Activated naive CD8-positive, alpha-beta T cell treated with anti-CD3 and anti-CD28 coated beads, Interleukin-2, amount 10 ng/mL, durations not matched to agents 7 days and 5 days (primary cell): ENCODE results near the gene DUSP8. TPM values are rescaled to one million over a fixed set of nuclear protein-coding genes. Genes with fewer than 3 reads are reported as not detected.
A peak's percentile ranks its signal among the peaks of the same experiment; 100 is the strongest.
"Not testable (repeated sequence)": the region's sequence is repeated elsewhere in the genome, so short reads cannot be mapped to it uniquely, and the experiment has no call there.

ENCODE experiments used
- ATAC-seq: fragments of 150-1000 bp; cut with Tn5 transposase; one replicate; pipeline ENCODE4 v1.10.0; 2021; ENCODE audit warnings: low read depth, moderate library complexity
- POLR2A ChIA-PET: fragments of 350-600 bp; sonication (Branson Sonifier 250); formaldehyde crosslinking; loops from one replicate; lab custom pipeline; 2021; ENCODE audit warnings: antibody characterized with exemption; lab: Charles Lee
- DNase-seq: peaks from one replicate; pipeline ENCODE4 v3.0.0; 2021
- H3K27ac Mint-ChIP-seq: one replicate; pipeline ENCODE4 v1.8.0; 2022; ENCODE audit warnings: mild to moderate bottlenecking, mixed read lengths
- H3K27me3 Mint-ChIP-seq: one replicate; pipeline ENCODE4 v1.8.0; 2022; ENCODE audit warnings: mild to moderate bottlenecking, moderate library complexity, mixed read lengths
- H3K36me3 Mint-ChIP-seq: one replicate; pipeline ENCODE4 v1.8.0; 2021; ENCODE audit warnings: mild to moderate bottlenecking, mixed read lengths
- H3K4me1 Mint-ChIP-seq: one replicate; pipeline ENCODE4 v1.8.0; 2021; ENCODE audit warnings: mixed read lengths
- H3K4me3 Mint-ChIP-seq: one replicate; pipeline ENCODE4 v1.8.0; 2022; ENCODE audit warnings: mild to moderate bottlenecking, moderate library complexity, mixed read lengths
- H3K9me3 Mint-ChIP-seq: one replicate; pipeline ENCODE4 v1.8.0; 2021; ENCODE audit warnings: mixed read lengths
- total RNA-seq, 2 experiments: library from RNA; stranded (reverse); gene quantifications; one replicate each; pipeline ENCODE4 v1.2.3, GENCODE V29; 2021

The DUSP8 gene
- total RNA-seq, 2 experiments from 2014 or later: 3.4 to 3.7 TPM

DNA sequence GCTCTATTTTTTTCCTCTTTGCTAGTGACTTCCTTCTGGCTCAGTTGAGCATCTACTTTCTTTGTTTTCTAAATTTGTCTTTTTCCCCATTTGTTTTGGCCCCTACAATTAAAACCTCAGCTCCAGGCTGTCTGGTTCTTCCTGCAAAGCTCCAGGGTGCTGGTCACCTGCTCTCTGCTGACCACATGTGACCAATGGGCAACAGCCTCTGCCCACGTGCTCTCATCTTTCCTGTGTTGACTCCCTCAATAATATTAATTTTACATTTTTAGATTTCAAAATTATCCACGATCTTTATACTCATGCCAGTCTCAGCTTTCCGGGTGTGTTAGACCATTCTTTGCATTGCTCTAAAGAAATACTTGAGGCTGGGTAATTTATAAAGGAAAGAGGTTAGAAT, 26.3 kb upstream of the DUSP8 start:
- H3K9me3 Mint-ChIP-seq, H3K36me3 Mint-ChIP-seq, H3K4me1 Mint-ChIP-seq, ATAC-seq, POLR2A ChIA-PET, DNase-seq, H3K27ac Mint-ChIP-seq, H3K4me3 Mint-ChIP-seq: not testable (repeated sequence)
- peaks cover 65% of the 10 kb centered on the region for H3K27me3 Mint-ChIP-seq

DNA sequence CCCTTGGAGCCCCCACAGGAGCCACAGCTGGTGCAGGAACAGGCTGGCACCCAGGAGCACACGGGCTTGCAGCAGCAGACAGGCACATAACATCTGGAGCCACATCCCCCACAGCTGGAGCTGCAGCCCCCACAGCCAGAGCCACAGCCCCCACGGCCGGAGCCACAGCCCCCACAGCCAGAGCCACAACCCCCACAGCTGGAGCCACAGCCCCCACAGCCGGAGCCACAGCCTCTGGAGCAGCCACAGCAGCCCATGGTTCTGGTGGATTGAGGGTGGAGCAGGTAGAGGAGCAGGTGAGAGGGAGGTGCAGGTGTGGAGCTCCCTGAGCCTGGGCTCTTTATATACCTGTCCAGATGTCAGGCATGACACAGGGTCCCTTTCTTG, 25.9 kb upstream of the DUSP8 start, which contains the start of gene KRTAP5-2:
TSS of gene KRTAP5-2 (minus strand) at position 301 of the 387 bp plus-strand sequence. CDS start at position 257, 44 bp downstream.
- Mint-ChIP-seq H3K4me1 (peaks cover 1% of the 10 kb centered on the region), H3K4me3 (no peak within 1 kb of the TSS), H3K27me3 (peaks cover 65% of the 10 kb centered on the region), H3K27ac (no peak within 1 kb of the TSS), H3K9me3 (no peaks in the 10 kb centered on the region), H3K36me3 (no peaks in the 10 kb centered on the region)
- no peak for DNase-seq
- no peak for ATAC-seq
- POLR2A ChIA-PET: no interaction called here

DNA sequence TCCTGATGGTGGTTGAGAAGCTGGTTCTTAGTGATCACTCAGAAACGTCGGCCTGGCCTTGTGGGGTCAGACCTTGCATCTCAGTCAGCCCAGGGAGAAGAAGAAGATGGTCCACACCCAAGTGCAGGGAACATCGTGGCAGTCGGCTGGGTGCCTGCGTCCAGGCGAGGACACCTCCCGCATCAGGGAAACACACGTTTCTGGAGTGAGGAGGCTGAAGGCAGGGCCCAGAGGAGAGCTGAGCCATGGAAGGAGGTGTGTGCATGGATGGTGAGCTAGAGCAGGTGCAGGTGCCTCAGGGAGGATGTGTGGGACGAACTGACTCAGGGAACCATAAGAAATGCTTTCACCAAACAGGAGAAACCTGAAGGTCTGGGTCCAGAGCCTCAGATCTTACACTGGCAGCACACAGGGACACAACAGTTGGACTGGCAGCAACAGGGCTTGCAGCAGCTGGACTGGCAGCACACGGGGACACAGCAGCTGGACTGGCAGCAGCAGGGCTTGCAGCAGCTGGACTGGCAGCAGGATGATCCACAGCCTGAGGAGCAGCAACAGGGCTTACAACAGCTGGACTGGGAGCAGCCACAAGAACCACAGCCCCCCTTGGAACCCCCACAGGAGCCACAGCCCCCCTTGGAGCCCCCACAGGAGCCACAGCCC, 25.4 kb upstream of the DUSP8 start:
- Mint-ChIP-seq H3K4me3 (no peak overlapping the region), H3K27ac (no peak overlapping the region), H3K9me3 (no peaks in the 10 kb centered on the region), H3K36me3 (no peaks in the 10 kb centered on the region), H3K27me3 (peaks cover 68% of the 10 kb centered on the region), H3K4me1 (peaks cover 1% of the 10 kb centered on the region)
- POLR2A ChIA-PET: no interaction called here
- DNase-seq (no peak), ATAC-seq (no peak)

DNA sequence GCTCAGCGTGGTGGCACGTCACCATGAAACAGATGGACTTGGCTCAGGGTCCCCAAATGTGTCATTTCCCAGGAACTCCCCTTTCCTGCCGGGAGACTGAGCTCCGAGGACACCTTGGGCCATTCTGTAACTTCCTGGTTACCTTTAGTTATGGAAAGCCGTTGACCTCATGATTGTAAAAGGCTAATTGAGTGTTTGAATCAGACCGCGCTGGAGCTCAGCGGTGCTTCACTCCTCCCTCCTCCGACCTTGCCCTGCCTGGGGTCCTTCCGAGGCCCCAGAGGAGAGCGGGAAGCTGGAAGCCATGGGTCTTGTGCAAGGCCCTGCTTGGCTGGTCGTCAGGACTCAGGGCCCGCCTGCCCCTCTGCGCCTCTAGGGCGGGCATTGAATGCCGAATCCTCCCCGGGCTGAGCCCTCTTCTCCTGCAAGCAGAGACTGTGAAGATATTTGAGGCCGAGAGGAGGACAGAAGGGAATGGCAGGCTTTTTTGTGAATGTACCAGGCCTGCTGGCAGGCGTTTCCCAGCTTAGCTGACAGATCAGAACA, 24.6 kb upstream of the DUSP8 start:
- POLR2A ChIA-PET, H3K4me1 Mint-ChIP-seq, H3K9me3 Mint-ChIP-seq, ATAC-seq, H3K36me3 Mint-ChIP-seq, DNase-seq, H3K27ac Mint-ChIP-seq, H3K4me3 Mint-ChIP-seq: not testable (repeated sequence)
- peaks cover 63% of the 10 kb centered on the region for H3K27me3 Mint-ChIP-seq

DNA sequence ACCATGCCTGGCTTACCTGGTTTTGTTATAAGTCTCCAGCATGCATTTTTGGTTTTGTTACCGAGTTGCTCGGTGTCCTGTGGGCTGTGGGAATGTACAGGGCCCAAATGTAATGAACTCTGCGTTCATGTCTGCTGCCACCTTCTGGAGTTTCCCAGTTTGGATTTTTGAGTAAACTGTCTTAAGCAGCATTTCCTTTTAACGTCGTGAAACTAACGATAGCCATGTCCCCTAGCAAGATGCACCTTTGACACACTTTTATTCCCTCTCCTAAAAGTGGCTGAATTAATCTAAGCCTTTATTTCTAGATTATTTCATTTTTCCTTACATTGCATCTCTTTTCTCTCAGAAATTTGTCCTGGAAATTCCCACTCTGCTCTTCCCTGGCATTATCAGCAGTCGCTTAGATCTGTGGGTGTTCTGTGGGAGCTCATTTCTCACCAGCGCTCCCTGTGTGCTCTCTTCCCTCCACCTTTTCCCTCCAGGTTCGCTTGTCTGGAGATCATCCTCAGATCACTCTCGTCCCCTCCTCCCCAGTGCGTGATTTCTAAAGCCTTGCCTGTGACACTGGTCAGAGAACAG, 24.0 kb upstream of the DUSP8 start:
- POLR2A ChIA-PET: not testable (repeated sequence)

DNA sequence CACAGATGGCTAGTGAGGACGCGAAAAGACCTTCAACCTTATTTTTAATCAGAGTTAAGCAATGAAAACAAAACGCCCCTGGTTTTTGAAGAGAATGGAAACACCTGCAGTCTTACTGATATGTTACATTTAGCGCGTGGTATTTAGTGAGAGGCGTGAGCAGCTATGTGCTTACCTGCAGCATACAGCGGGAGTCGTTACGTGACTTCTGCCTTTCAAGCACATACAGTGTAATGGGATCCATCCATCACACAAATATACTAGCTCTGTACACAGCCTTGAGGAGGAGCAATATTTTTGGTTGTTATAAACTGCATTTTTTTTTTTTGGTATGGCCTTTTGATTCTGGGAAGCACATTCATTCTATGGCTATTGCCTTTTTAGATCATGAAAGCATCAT, 20.6 kb upstream of the DUSP8 start:
- H3K4me1 Mint-ChIP-seq: peaks cover 7% of the 10 kb centered on the region
- H3K27me3 Mint-ChIP-seq: peaks cover 49% of the 10 kb centered on the region
- no peak overlapping the region for H3K27ac Mint-ChIP-seq
- ATAC-seq (no peak), DNase-seq (no peak)
- peaks cover 6% of the 10 kb centered on the region for H3K9me3 Mint-ChIP-seq
- H3K36me3 Mint-ChIP-seq: peaks cover 8% of the 10 kb centered on the region
- POLR2A ChIA-PET: no interaction called here
- H3K4me3 Mint-ChIP-seq: no peak overlapping the region

More for the DNA sequence above, 24.0 kb upstream of the DUSP8 start:
- not testable (repeated sequence) for DNase-seq, H3K27ac Mint-ChIP-seq, ATAC-seq, H3K36me3 Mint-ChIP-seq, H3K4me3 Mint-ChIP-seq, H3K4me1 Mint-ChIP-seq, H3K9me3 Mint-ChIP-seq
- peaks cover 59% of the 10 kb centered on the region for H3K27me3 Mint-ChIP-seq

DNA sequence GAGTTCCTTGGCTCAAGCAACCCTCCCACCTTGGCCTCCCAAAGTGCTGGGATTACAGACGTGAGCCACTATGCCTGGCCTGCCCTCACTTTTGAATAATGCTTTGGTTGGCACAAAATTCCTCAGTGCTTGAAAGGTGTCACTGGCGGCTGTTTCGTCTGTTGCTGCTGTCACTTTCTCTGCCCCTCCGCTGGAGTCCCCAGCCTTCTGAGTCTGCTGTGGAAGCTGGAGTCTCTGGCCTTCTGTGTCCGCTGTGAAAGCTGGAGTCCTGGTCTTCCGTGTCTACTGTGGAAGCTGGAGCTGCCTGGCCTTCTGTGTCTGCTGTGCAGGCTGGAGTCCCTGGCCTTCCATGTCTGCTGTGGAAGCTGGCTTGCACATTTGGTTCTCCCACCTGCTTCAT, 17.9 kb upstream of the DUSP8 start:
- H3K27ac Mint-ChIP-seq: peak overlapping the region; percentile 34
- H3K4me3 Mint-ChIP-seq: no peak overlapping the region
- POLR2A ChIA-PET: no interaction called here

DNA sequence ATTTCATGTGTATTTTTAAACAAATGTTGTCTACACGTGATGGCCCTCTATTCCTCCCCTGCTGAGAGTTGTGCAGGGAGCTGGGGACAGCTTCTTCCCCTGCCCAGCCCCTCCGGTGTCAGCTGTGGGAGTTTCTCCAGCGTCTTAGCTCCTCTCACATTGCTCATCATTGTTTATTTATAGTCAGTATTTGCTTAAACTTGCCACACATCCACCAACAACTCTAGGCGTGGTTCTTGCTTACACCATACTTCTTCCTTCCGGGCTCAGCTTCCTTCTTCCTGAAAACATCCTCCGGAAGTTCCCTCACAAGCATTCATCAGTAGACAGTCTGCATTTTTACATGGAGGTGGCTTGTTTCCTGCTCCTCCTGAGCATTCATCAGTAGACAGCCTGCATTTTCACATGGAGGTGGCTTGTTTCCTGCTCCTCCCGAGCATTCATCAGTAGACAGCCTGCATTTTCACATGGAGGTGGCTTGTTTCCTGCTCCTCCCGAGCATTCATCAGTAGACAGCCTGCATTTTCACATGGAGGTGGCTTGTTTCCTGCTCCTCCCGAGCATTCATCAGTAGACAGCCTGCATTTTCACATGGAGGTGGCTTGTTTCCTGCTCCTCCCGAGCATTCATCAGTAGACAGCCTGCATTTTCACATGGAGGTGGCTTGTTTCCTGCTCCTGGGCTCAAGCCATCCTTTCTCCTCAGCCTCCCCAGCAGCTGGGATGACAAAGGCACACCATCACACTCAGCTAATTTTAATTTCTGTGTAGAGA, 17.3 kb upstream of the DUSP8 start:
- DNase-seq, H3K9me3 Mint-ChIP-seq, H3K36me3 Mint-ChIP-seq, H3K4me1 Mint-ChIP-seq, ATAC-seq, POLR2A ChIA-PET: not testable (repeated sequence)
- H3K4me3 Mint-ChIP-seq: peak overlapping the region; percentile 34
- H3K27me3 Mint-ChIP-seq: peaks cover 42% of the 10 kb centered on the region
- H3K27ac Mint-ChIP-seq: peak overlapping the region; percentile 70

More for the DNA sequence above, 17.9 kb upstream of the DUSP8 start:
- DNase-seq (no peak), ATAC-seq (no peak)
- peaks cover 6% of the 10 kb centered on the region for H3K4me1 Mint-ChIP-seq
- peaks cover 6% of the 10 kb centered on the region for H3K9me3 Mint-ChIP-seq
- peaks cover 8% of the 10 kb centered on the region for H3K36me3 Mint-ChIP-seq
- peaks cover 45% of the 10 kb centered on the region for H3K27me3 Mint-ChIP-seq

DNA sequence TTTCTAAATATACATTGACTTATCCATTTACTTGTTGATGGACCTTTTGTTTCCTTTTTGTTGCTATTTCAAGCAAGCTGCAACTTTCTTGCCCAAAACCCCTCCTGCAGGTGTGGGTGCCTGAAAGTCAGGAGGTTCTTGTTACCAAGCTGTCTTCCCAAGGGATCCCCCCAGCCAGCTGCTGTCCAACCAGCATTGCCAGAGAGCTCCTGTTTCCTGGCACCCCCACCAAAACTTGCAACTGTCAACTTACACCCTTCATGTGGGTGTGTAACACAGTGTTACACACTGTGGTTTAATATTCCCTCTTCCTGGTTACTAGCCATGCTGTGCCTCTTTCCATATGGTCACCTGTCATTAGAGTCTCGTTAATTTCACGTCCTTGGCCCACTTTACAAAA, 14.6 kb upstream of the DUSP8 start:
- H3K27ac Mint-ChIP-seq: no peak overlapping the region
- H3K36me3 Mint-ChIP-seq: peaks cover 8% of the 10 kb centered on the region
- peaks cover 27% of the 10 kb centered on the region for H3K27me3 Mint-ChIP-seq
- H3K4me1 Mint-ChIP-seq: peaks cover 6% of the 10 kb centered on the region
- no peak overlapping the region for H3K4me3 Mint-ChIP-seq
- DNase-seq: no peak
- POLR2A ChIA-PET: no interaction called here
- H3K9me3 Mint-ChIP-seq: peaks cover 6% of the 10 kb centered on the region
- ATAC-seq: no peak

DNA sequence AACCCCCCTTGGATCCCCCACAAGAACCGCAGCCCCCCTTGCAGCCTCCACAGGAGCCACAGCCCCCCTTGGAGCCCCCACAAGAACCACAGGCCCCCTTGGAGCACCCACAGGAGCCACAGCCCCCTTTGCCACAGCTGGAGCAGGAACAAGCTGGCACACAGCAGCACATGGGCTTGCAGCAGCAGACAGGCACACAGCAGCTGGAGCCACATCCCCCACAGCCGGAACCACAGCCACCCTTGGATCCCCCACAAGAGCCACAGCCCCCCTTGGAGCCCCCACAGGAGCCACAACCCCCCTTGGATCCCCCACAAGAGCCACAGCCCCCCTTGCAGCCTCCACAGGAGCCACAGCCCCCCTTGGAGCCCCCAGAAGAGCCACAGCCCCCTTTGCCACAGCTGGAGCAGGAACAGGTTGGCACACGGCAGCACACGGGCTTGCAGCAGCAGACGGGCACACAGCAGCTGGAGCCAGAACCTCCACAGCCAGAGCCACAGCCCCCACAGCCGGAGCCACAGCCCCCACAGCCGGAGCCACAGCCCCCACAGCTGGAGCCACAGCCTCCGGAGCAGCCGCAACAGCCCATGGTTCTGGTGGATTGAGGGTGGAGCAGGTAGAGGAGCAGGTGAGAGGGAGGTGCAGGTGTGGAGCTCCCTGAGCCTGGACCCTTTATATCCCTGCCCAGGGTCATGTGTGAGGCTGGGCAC, 12.7 kb upstream of the DUSP8 start, which contains the start of gene KRTAP5-1:
TSS of gene KRTAP5-1 (minus strand) at position 623 of the 710 bp plus-strand sequence. CDS start at position 589, 34 bp downstream.
- H3K9me3 Mint-ChIP-seq, H3K4me1 Mint-ChIP-seq, DNase-seq, ATAC-seq, H3K36me3 Mint-ChIP-seq, H3K27ac Mint-ChIP-seq, H3K4me3 Mint-ChIP-seq: not testable (repeated sequence)
- H3K27me3 Mint-ChIP-seq: peaks cover 24% of the 10 kb centered on the region
- POLR2A ChIA-PET: interaction anchor here (0.7 kb wide), 1 partner anchor 204 kb away, joined by 7 read pairs; no protein-coding TSS in a partner anchor

DNA sequence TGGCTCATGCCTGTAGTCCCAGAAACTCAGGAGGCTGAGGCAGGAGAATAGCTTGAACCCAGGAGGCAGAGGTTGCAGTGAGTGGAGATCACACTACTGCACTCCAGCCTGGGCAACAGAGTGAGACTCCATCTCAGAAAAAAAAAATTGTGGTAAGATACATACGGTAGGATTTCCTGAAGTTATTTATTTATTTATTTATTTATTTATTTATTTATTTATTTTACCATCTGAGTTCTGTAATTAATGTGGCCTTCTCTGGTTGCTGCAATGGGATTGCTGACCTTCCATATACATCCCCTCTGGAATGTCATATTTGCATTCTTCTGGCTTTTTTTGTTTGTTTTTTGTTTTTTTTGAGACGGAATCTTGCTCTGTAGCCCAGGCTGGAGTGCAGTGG, 10.8 kb upstream of the DUSP8 start:
- H3K27me3 Mint-ChIP-seq: peaks cover 15% of the 10 kb centered on the region
- POLR2A ChIA-PET, H3K4me1 Mint-ChIP-seq: not testable (repeated sequence)

DNA sequence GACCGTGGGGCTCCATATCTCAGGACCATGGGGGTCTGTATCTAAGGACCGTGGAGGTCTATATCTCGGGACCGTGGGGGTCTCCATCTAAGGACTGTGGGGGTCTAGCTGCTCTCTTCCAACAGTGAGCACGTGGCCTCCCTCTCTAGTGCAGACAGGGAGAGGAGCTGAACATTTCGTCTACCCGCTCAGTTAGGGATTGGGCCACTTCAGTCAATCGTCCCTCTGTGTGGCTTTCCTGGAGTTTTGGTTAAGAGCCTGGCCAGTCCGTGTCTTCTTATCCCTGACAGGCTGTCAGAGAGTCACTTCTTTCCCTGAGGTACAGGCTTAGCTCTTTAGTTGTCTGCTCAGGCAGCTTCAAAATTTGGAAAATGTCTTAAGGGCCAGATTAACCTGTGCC, 9.9 kb upstream of the DUSP8 start:
- no peak overlapping the region for H3K4me3 Mint-ChIP-seq
- H3K4me1 Mint-ChIP-seq: no peaks in the 10 kb centered on the region
- POLR2A ChIA-PET: no interaction called here
- DNase-seq (no peak), ATAC-seq (no peak)
- no peak overlapping the region for H3K27ac Mint-ChIP-seq
- H3K27me3 Mint-ChIP-seq: peaks cover 12% of the 10 kb centered on the region
- H3K36me3 Mint-ChIP-seq: no peaks in the 10 kb centered on the region
- peaks cover 2% of the 10 kb centered on the region for H3K9me3 Mint-ChIP-seq

More for the DNA sequence above, 10.8 kb upstream of the DUSP8 start:
- not testable (repeated sequence) for H3K27ac Mint-ChIP-seq, H3K4me3 Mint-ChIP-seq, H3K36me3 Mint-ChIP-seq, ATAC-seq, DNase-seq, H3K9me3 Mint-ChIP-seq

DNA sequence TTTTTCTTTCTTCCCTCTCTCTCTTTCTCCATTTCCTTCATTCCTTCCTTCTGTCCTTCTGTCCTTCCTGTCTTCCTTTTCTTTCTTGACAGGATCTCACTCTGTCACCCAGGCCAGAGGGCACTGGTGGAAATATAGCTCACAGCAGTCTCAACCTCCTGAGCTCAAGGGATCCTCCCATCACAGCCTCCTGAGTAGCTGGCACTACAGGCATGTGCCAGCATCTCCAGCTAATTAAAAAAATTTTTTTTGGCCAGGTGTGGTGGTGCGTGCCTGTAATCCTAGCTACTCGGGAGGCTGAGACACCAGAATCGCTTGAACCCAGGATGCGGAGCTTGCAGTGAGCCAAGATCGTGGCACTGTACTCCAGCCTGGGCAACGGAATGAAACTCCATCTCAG, 4.8 kb upstream of the DUSP8 start:
- peaks cover 2% of the 10 kb centered on the region for H3K9me3 Mint-ChIP-seq
- POLR2A ChIA-PET: no interaction called here
- no peak overlapping the region for H3K4me3 Mint-ChIP-seq
- no peak overlapping the region for H3K27ac Mint-ChIP-seq
- peaks cover 17% of the 10 kb centered on the region for H3K27me3 Mint-ChIP-seq
- ATAC-seq: no peak
- no peak for DNase-seq
- no peaks in the 10 kb centered on the region for H3K36me3 Mint-ChIP-seq
- H3K4me1 Mint-ChIP-seq: no peaks in the 10 kb centered on the region
